Measurements from ENCODE around the gene KCTD5.

GRCh38 chr16:2687531-2688308 lies 5.4 kb downstream of the KCTD5 start:
- TF ChIP-seq POLR2A (IDR thresholded peaks at IDR 0.05; ENCODE audit: low read length) (no peak), GATA1 (IDR thresholded peaks at IDR 0.05; ENCODE audit: low read depth, low read length) (no peak)
